ENCODE measurements around the gene CECR2. TPM values are rescaled to one million over a fixed set of nuclear protein-coding genes. Genes with fewer than 3 reads are reported as not detected.
A peak's percentile ranks its signal among the peaks of the same experiment; 100 is the strongest.

CECR2 gene
- total RNA-seq, 1 donor from 2014 or later: 67.8 TPM

- Histone ChIP-seq H3K27me3 (no peaks in the 10 kb centered on the region), H3F3A (ENCODE audit: low read depth) (peaks cover 25% of the 10 kb centered on the region), H3K36me3 (peaks cover 29% of the 10 kb centered on the region), H3K27ac (no peak overlapping the region), H3K9me3 (ENCODE audit: low read depth) (no peaks in the 10 kb centered on the region), H4K20me1 (ENCODE audit: low read depth) (peaks cover 11% of the 10 kb centered on the region), H3K4me2 (no peak overlapping the region), H3K9ac (no peak overlapping the region), H3K4me1 (no peaks in the 10 kb centered on the region), H2AFZ (replicated peaks) (no peak overlapping the region), H3K4me3 (no peak overlapping the region), H3K79me2 (ENCODE audit: low read depth) (peaks cover 10% of the 10 kb centered on the region)
- no peaks in the 10 kb centered on the region for H3K9me3 Mint-ChIP-seq
- TF ChIP-seq EZH2 (IDR thresholded peaks at IDR 0.05) (no peak), EZH2phosphoT487 (IDR thresholded peaks at IDR 0.05) (no peak), CTCF (IDR thresholded peaks at IDR 0.05) (peak; percentile 43)
- H3K36me3 Mint-ChIP-seq: peaks cover 29% of the 10 kb centered on the region
- no peak overlapping the region for H3K4me3 Mint-ChIP-seq
- no peak overlapping the region for H3K27ac Mint-ChIP-seq
- H3K4me1 Mint-ChIP-seq: no peaks in the 10 kb centered on the region
- H3K27me3 Mint-ChIP-seq (ENCODE audit: insufficient read depth, low read depth): peaks cover 7% of the 10 kb centered on the region
- no peak for DNase-seq (ENCODE audit: low spot score)
These were observed 171.2 kb downstream of the CECR2 start for GRCh38 chr22:17540481-17540880.

GRCh38 chr22:17541476-17541875 lies 172.2 kb downstream of the CECR2 start:
- H3K27ac Mint-ChIP-seq: no peak overlapping the region
- Histone ChIP-seq H3K4me3 (no peak overlapping the region), H4K20me1 (ENCODE audit: low read depth) (peaks cover 11% of the 10 kb centered on the region), H3K9ac (no peak overlapping the region), H3K79me2 (ENCODE audit: low read depth) (peaks cover 11% of the 10 kb centered on the region), H3K27me3 (no peaks in the 10 kb centered on the region), H2AFZ (replicated peaks) (no peak overlapping the region), H3K4me2 (no peak overlapping the region), H3F3A (ENCODE audit: low read depth) (peaks cover 23% of the 10 kb centered on the region), H3K27ac (no peak overlapping the region), H3K9me3 (ENCODE audit: low read depth) (no peaks in the 10 kb centered on the region), H3K36me3 (peaks cover 30% of the 10 kb centered on the region), H3K4me1 (no peaks in the 10 kb centered on the region)
- H3K9me3 Mint-ChIP-seq: no peaks in the 10 kb centered on the region
- H3K27me3 Mint-ChIP-seq (ENCODE audit: insufficient read depth, low read depth): peaks cover 11% of the 10 kb centered on the region
- H3K4me1 Mint-ChIP-seq: no peaks in the 10 kb centered on the region
- no peak overlapping the region for H3K4me3 Mint-ChIP-seq
- no peak for TF ChIP-seq CTCF (IDR thresholded peaks at IDR 0.05)
- no peak for TF ChIP-seq EZH2 (IDR thresholded peaks at IDR 0.05)
- TF ChIP-seq EZH2phosphoT487 (IDR thresholded peaks at IDR 0.05): no peak
- H3K36me3 Mint-ChIP-seq: peaks cover 29% of the 10 kb centered on the region
- DNase-seq (ENCODE audit: low spot score): no peak

- no peaks in the 10 kb centered on the region for H3K27me3 ChIP-seq
- DNase-seq (ENCODE audit: low spot score): no peak
These were observed 173.2 kb downstream of the CECR2 start for GRCh38 chr22:17542452-17542851.

More at GRCh38 chr22:17542452-17542851, 173.2 kb downstream of the CECR2 start:
- no peak for TF ChIP-seq CTCF (IDR thresholded peaks at IDR 0.05)
- TF ChIP-seq EZH2 (IDR thresholded peaks at IDR 0.05): no peak
- no peak for TF ChIP-seq EZH2phosphoT487 (IDR thresholded peaks at IDR 0.05)
- Histone ChIP-seq H3K4me3 (no peak overlapping the region), H3K4me2 (no peak overlapping the region), H3F3A (ENCODE audit: low read depth) (peaks cover 20% of the 10 kb centered on the region), H3K27ac (no peak overlapping the region), H4K20me1 (ENCODE audit: low read depth) (peaks cover 11% of the 10 kb centered on the region), H3K79me2 (ENCODE audit: low read depth) (peaks cover 11% of the 10 kb centered on the region), H3K36me3 (peaks cover 27% of the 10 kb centered on the region), H3K9ac (no peak overlapping the region), H3K4me1 (no peaks in the 10 kb centered on the region), H2AFZ (replicated peaks) (no peak overlapping the region), H3K9me3 (ENCODE audit: low read depth) (no peaks in the 10 kb centered on the region)
- Mint-ChIP-seq H3K4me3 (no peak overlapping the region), H3K27me3 (ENCODE audit: insufficient read depth, low read depth) (peaks cover 11% of the 10 kb centered on the region), H3K9me3 (no peaks in the 10 kb centered on the region), H3K36me3 (peaks cover 26% of the 10 kb centered on the region), H3K4me1 (no peaks in the 10 kb centered on the region), H3K27ac (no peak overlapping the region)

Data from neural progenitor cell (in vitro differentiated cells).